Measurements from ENCODE around the gene NOS1AP.

The NOS1AP gene

DNA sequence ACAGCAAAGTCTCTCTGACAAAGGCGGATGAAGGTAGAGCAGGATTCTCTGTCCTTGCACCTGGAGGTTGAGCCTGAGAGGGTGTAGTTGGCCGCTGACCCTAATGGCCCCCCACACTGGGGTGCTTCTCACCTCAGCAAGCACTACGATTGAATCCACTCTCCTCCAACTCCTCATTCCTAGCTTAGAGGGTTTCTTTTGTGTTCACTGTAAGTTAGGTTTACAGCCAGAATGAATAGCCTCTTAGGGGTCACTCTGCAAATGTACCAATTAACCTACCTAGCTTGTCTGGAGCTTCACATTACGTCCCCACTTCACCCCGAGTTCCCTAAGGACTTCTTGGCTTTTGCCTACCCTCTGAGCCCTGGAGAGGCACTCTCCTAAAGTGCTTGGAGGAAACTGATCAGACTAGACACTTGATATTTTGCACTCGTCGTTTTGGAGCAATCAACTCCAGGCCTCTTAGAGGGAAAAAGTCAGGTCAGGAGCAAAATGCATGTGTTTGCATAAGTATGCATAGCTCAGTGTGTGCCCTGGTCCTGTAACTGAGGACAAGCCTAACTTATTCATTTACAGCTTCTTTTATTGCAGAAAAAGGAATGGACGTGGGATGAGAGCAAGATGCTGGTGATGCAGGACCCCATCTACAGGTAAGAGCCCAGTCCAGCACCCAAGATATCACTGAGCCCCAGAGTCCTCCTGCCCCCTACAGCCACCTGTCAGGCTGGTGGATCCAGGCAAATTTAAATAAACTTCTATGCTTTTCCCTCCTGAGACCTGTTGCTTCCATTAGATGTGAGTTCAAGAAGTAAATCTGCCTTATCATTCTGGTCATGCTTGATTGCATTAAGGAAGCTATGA, 230.8 kb downstream of the NOS1AP start:
- H3K4me3 Mint-ChIP-seq = no peak overlapping the region
- DNase-seq = no peak
- no peak overlapping the region for H3K27ac Mint-ChIP-seq
- H3K36me3 Mint-ChIP-seq (ENCODE audit: low read depth) = no peaks in the 10 kb centered on the region
- H3K4me1 Mint-ChIP-seq (ENCODE audit: low read depth) = no peaks in the 10 kb centered on the region
- peaks cover 25% of the 10 kb centered on the region for H3K27me3 Mint-ChIP-seq
- H3K9me3 Mint-ChIP-seq = no peaks in the 10 kb centered on the region

DNA sequence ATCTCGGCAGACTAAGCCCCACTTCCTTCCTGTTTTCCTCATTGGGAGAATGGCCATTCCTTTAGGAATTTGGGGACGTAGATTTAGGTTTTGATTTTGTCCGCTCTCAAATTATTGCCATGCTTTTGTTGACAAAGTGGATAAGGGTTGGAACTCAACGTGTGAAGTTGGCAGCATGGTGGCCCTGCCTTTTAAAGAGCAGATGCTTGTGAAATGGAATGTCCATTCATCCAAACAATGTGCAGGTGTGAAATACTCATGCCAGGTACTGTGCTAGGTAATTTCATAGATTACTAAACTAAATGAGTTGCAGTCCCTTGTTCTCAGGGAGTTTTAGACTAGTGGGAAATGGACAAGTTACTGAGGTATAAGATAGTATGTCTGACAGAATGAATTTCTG, 232.2 kb downstream of the NOS1AP start:
- Mint-ChIP-seq H3K36me3 (ENCODE audit: low read depth) (no peaks in the 10 kb centered on the region), H3K9me3 (no peaks in the 10 kb centered on the region), H3K4me3 (no peak overlapping the region), H3K27me3 (peaks cover 20% of the 10 kb centered on the region), H3K4me1 (ENCODE audit: low read depth) (no peaks in the 10 kb centered on the region), H3K27ac (no peak overlapping the region)
- no peak for DNase-seq

DNA sequence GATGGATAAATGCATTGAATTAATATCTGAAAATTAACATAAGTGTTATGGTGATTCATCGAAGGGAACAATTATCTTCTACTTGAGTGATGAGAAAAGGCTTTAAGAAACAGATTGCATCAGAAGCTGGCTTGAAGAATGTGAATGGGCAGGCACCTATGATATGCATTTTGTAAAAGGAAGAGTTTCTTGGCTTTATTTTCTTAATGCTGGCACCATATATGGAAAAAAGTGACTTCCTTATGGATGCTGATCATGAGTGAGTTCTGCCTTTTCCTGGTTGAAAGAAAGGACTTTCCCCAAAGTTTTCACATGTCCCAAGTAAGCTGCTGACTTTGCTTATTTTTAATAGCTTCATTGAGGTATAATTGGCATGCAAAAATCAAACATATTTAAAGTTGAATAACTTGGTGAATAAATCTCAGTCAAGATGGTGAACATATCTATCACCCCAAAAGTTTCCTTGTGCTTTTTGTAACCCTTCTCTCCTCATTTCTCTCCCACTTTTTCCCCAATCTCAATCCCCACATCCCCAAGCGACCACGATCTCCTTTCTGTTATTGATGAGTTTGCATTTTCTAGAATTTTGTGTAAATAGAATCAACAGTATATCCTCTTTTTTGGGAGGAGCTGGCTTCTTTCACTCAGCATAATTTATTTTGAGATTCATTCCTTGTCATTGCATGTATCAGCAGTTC, 233.0 kb downstream of the NOS1AP start:
- Mint-ChIP-seq H3K4me1 (ENCODE audit: low read depth) (no peaks in the 10 kb centered on the region), H3K4me3 (no peak overlapping the region), H3K9me3 (peaks cover 5% of the 10 kb centered on the region), H3K27ac (no peak overlapping the region), H3K36me3 (ENCODE audit: low read depth) (no peaks in the 10 kb centered on the region), H3K27me3 (peaks cover 15% of the 10 kb centered on the region)
- no peak for DNase-seq

DNA sequence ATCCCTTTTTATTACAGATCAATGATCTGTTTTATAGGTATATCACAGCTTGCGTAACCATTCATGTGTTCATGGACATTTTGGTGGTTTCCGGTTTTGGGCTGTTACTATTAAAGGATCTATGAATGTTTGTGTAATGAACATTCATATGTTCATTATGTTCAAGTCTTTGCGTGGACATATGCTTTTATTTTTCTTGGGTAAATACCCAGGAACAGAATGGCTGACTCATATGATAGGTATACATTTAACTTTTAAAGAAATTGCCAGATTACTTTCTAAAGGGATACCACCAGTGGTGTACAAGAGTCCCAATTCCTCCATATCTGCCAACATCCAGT, 233.5 kb downstream of the NOS1AP start:
- no peak for DNase-seq
- Mint-ChIP-seq H3K27me3 (peaks cover 11% of the 10 kb centered on the region), H3K36me3 (ENCODE audit: low read depth) (no peaks in the 10 kb centered on the region), H3K9me3 (peaks cover 5% of the 10 kb centered on the region), H3K4me1 (ENCODE audit: low read depth) (no peaks in the 10 kb centered on the region), H3K27ac (no peak overlapping the region), H3K4me3 (no peak overlapping the region)

DNA sequence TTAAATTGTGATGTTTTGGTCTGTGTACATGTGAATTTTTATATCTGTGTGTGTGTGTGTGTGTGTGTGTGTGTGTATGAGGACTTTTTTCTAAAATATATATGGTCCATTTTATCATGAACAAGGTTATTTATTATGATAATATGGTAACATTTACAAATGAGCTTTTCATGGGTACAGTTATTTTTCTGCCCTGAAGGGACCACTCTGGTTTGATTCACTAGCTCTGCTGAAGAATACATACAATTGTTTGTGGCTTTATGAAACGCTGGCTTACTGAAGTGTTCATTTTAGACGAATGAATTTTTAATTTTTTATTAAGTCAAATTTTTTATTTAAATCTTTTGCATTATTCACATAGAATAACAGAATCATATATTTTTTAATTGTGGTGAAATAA, 235.2 kb downstream of the NOS1AP start:
- Mint-ChIP-seq H3K36me3 (ENCODE audit: low read depth) (no peaks in the 10 kb centered on the region), H3K4me3 (no peak overlapping the region), H3K27ac (no peak overlapping the region), H3K9me3 (peaks cover 12% of the 10 kb centered on the region), H3K4me1 (ENCODE audit: low read depth) (no peaks in the 10 kb centered on the region), H3K27me3 (peaks cover 10% of the 10 kb centered on the region)
- DNase-seq = no peak

DNA sequence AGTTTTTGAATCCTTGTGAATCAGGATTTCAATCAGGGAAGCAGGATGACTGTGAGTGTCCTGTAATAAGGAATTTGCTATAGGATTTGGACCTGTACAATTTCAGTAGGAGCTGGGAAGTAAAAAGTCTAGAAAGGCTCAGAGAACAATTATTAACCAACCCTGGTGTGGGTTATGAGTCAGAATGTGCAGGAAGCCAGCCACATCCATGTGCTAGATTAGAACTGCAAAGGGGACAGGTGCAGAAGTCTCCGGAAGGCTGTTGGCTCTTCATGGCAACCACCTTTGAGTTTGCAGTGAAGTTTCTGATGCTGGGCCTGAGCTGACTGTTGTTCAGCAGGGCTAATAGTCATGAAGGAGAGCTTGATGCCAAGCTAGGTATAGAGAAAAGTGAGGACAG, 236.5 kb downstream of the NOS1AP start:
- Mint-ChIP-seq H3K9me3 (peaks cover 12% of the 10 kb centered on the region), H3K27me3 (peaks cover 8% of the 10 kb centered on the region), H3K27ac (no peak overlapping the region), H3K4me3 (no peak overlapping the region), H3K4me1 (ENCODE audit: low read depth) (no peaks in the 10 kb centered on the region), H3K36me3 (ENCODE audit: low read depth) (no peaks in the 10 kb centered on the region)
- no peak for DNase-seq

DNA sequence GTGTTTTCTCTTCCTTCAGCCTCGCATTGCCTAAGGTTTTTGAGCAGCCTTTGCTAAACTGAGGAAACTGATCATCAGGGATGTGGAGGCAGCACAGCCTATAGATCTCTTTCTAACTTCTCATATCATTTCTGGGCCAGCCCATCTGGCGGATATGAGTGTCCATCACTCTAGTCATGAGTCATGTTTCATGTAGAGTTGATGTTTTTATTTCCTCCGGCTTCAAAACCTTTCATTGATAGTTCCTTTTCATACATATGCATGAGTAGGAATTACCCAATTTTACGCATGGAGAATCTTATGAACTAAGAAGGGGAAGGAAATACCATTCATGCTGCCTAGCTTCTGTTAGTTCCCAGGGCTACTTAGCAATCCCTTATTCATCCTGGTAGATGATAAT, 240.8 kb downstream of the NOS1AP start:
- DNase-seq = no peak
- Mint-ChIP-seq H3K27me3 (peaks cover 18% of the 10 kb centered on the region), H3K27ac (no peak overlapping the region), H3K36me3 (ENCODE audit: low read depth) (no peaks in the 10 kb centered on the region), H3K4me3 (no peak overlapping the region), H3K4me1 (ENCODE audit: low read depth) (no peaks in the 10 kb centered on the region), H3K9me3 (peaks cover 12% of the 10 kb centered on the region)

DNA sequence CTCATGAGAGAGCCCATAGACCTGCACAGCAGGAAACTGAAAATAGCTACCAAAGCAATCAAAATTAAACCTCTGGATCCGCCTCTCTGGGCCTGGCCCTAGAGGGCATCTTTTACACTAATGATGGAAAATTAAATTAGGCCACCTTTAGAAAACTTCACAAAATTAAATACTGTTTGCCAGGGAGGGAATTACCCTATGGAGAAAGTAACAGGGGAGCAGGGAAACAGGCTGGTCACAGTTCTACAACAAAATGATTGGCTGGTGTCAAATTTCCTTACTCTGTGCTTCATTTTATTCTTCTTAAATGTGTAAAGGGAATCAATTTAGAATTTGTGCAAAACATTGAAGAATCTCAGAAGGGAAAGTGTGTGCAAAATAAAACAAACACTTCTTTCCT, 244.7 kb downstream of the NOS1AP start:
- Mint-ChIP-seq H3K27ac (no peak overlapping the region), H3K4me3 (no peak overlapping the region), H3K27me3 (peaks cover 25% of the 10 kb centered on the region), H3K4me1 (ENCODE audit: low read depth) (peaks cover 3% of the 10 kb centered on the region), H3K36me3 (ENCODE audit: low read depth) (no peaks in the 10 kb centered on the region), H3K9me3 (no peaks in the 10 kb centered on the region)
- no peak for DNase-seq

DNA sequence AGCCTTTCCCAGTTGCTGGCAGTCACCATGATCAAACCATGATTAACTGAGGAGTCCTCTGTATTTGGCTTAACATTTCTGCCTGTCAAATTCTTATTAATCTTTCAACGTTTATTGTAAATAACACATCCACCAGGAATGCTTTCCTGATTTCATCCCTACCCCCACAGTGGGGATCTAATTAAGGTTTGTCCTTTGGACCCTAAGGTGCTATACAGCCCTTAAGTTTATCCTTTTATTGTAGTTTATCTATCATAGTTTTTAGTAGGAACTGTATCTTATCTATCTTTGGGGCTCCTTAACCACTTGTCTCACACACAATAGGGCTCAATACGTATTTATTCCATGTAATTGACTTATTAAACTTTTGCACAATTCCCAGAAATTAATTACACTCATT, 246.2 kb downstream of the NOS1AP start:
- no peak overlapping the region for H3K4me3 Mint-ChIP-seq
- no peak for DNase-seq
- peaks cover 3% of the 10 kb centered on the region for H3K4me1 Mint-ChIP-seq (ENCODE audit: low read depth)
- H3K27ac Mint-ChIP-seq = no peak overlapping the region
- H3K27me3 Mint-ChIP-seq = peaks cover 37% of the 10 kb centered on the region
- no peaks in the 10 kb centered on the region for H3K36me3 Mint-ChIP-seq (ENCODE audit: low read depth)
- no peaks in the 10 kb centered on the region for H3K9me3 Mint-ChIP-seq

DNA sequence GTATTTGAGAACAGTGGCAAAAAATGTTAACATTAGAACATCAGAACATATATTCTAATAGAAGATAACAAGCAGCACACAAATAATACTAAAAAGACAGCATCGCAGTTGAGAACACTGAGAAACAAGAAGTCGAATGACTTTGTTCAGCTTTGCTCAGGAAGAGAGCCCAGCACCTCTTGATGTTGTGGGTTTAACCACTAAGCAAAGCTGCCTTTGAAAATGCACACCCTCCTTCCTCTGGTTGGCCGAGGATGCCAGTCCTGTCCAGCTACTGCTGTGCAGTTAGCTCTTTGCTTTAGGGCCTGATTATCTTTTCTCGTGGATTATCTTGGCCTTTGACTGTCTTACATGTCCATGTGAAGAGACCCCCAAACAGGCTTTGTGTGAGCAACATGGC, 246.7 kb downstream of the NOS1AP start:
- no peaks in the 10 kb centered on the region for H3K36me3 Mint-ChIP-seq (ENCODE audit: low read depth)
- H3K27ac Mint-ChIP-seq = no peak overlapping the region
- peaks cover 3% of the 10 kb centered on the region for H3K4me1 Mint-ChIP-seq (ENCODE audit: low read depth)
- peaks cover 37% of the 10 kb centered on the region for H3K27me3 Mint-ChIP-seq
- H3K4me3 Mint-ChIP-seq = no peak overlapping the region
- no peaks in the 10 kb centered on the region for H3K9me3 Mint-ChIP-seq
- DNase-seq = no peak

DNA sequence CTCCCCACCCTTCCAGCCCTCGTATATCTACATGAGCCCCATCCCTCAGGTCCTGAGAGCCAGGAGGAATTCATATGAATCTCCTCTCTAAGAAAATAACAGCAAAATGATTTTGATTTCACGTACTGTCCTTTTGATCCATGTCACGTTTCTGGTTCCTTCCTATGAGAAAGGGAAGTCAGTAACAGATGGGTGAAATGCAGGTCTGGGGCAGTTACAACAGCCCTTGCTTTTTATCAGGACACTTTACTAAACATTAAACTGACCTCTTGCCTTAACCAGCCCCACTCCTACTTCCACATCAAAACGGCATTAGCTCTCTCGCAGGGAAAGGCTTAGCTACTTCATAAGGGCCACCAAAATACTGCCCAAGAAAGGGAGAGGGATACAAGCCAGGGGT, 248.1 kb downstream of the NOS1AP start:
- DNase-seq = no peak
- no peak overlapping the region for H3K4me3 Mint-ChIP-seq

DNA sequence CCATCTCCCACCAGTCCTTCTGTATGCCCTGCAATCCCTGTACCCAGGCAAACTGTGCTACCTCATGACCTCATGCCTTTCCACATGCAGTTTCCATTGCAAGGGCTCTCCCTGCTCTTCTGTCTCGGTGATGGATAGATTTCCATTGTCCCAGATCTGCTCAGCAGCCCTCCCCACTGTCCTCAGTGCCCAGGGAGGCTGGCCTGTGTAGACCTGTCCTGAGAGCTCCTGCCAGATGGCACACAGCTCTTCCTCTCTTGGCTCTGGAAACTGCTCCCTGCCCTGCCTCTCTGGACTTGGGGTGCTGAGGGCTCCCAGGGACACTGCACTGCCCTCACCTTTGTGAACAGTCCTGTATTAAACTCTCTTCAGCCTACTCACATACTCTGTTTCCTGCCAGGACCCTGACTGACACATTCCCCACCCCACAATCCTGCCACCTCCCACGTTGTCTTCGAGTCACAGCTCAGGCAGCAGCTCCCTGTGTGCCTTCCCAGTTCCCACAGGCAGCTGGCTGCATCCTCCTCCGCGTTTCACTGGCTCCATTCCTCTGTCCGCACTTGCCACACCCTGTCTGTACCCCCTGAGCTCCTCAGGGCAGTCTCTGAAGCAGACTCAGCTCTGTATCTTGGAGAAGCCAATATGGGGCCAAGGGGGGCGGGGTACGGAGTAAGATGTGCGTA, 250.1 kb downstream of the NOS1AP start:
- H3K27me3 Mint-ChIP-seq = peaks cover 23% of the 10 kb centered on the region
- H3K4me1 Mint-ChIP-seq (ENCODE audit: low read depth) = peaks cover 3% of the 10 kb centered on the region
- no peaks in the 10 kb centered on the region for H3K9me3 Mint-ChIP-seq
- no peak overlapping the region for H3K27ac Mint-ChIP-seq
- H3K4me3 Mint-ChIP-seq = no peak overlapping the region
- no peaks in the 10 kb centered on the region for H3K36me3 Mint-ChIP-seq (ENCODE audit: low read depth)
- DNase-seq = no peak

More for the DNA sequence above, 248.1 kb downstream of the NOS1AP start:
- H3K4me1 Mint-ChIP-seq (ENCODE audit: low read depth) = peaks cover 3% of the 10 kb centered on the region
- H3K27ac Mint-ChIP-seq = no peak overlapping the region
- H3K27me3 Mint-ChIP-seq = peaks cover 37% of the 10 kb centered on the region
- no peaks in the 10 kb centered on the region for H3K36me3 Mint-ChIP-seq (ENCODE audit: low read depth)
- no peaks in the 10 kb centered on the region for H3K9me3 Mint-ChIP-seq

DNA sequence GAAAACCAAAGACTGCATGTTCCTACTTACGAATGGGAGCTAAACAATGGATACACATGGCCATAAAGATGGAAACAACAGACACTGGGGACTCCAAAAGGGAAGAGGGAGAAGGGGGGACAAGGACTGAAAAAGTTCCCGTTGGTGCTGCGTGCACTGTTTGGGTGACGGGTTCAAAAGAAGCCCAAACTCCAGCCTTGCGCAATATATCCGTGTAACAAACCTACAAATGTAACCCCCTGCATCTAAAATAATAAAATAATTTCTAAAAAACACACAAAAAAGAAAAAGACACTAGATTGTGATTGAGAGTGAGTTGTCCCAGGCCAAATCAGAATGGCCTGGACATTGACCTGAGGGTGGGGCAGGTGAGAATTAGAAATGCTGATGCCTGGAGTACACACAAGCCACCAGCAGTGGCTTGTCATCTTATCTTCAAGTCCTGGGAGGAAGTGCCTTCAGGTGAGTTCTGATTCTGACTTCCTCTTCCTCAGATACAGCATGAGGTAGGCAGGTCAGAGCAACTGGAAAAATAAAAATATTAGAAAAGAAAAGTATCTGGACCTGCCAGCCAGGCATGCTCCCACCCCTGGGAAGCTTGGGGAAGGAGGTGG, 252.4 kb downstream of the NOS1AP start:
- no peaks in the 10 kb centered on the region for H3K9me3 Mint-ChIP-seq
- peaks cover 26% of the 10 kb centered on the region for H3K27me3 Mint-ChIP-seq
- H3K27ac Mint-ChIP-seq = no peak overlapping the region

DNA sequence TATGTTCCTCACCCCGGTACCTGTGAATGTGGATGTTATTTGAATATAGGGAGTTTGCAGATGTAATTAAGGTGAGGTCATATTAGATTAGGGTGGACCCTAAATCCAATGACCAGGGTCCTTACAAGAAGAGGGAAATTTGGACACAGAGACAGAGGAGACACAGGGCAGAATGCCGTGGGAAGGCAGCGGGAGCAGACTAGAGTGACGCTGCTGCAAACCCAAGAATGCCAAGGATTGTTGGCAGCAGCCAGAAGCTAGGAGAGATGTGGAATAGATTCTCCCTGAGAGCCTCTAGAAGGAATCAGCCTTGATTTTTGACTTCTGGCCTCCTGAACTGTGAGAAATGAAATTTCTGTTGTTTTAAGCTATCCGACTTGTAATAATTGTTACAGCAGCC, 253.5 kb downstream of the NOS1AP start:
- H3K36me3 Mint-ChIP-seq (ENCODE audit: low read depth) = no peaks in the 10 kb centered on the region
- no peak for DNase-seq
- no peaks in the 10 kb centered on the region for H3K9me3 Mint-ChIP-seq
- peaks cover 25% of the 10 kb centered on the region for H3K27me3 Mint-ChIP-seq
- no peak overlapping the region for H3K27ac Mint-ChIP-seq
- no peak overlapping the region for H3K4me3 Mint-ChIP-seq
- no peaks in the 10 kb centered on the region for H3K4me1 Mint-ChIP-seq (ENCODE audit: low read depth)

More for the DNA sequence above, 252.4 kb downstream of the NOS1AP start:
- no peak for DNase-seq
- Mint-ChIP-seq H3K4me1 (ENCODE audit: low read depth) (no peaks in the 10 kb centered on the region), H3K4me3 (no peak overlapping the region), H3K36me3 (ENCODE audit: low read depth) (no peaks in the 10 kb centered on the region)

Data from activated T-cell treated with anti-CD3 and anti-CD28 coated beads, Interleukin-2, amount 50 U/mL, for 24 hours (primary cell).